Measurements from ENCODE around the gene ICAM4. TPM values are rescaled to one million over a fixed set of nuclear protein-coding genes. Genes with fewer than 3 reads are reported as not detected.
"Not testable (repeated sequence)": the region's sequence is repeated elsewhere in the genome, so short reads cannot be mapped to it uniquely, and the experiment has no call there.

ICAM4 gene, protein sequence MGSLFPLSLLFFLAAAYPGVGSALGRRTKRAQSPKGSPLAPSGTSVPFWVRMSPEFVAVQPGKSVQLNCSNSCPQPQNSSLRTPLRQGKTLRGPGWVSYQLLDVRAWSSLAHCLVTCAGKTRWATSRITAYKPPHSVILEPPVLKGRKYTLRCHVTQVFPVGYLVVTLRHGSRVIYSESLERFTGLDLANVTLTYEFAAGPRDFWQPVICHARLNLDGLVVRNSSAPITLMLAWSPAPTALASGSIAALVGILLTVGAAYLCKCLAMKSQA
- polyA plus RNA-seq (2014; cell fraction: cytosol; rRNA removed): not detected in 2 replicates
- not detected in 2 replicates for polyA plus RNA-seq (2014; cell fraction: nucleus; rRNA removed)

DNA sequence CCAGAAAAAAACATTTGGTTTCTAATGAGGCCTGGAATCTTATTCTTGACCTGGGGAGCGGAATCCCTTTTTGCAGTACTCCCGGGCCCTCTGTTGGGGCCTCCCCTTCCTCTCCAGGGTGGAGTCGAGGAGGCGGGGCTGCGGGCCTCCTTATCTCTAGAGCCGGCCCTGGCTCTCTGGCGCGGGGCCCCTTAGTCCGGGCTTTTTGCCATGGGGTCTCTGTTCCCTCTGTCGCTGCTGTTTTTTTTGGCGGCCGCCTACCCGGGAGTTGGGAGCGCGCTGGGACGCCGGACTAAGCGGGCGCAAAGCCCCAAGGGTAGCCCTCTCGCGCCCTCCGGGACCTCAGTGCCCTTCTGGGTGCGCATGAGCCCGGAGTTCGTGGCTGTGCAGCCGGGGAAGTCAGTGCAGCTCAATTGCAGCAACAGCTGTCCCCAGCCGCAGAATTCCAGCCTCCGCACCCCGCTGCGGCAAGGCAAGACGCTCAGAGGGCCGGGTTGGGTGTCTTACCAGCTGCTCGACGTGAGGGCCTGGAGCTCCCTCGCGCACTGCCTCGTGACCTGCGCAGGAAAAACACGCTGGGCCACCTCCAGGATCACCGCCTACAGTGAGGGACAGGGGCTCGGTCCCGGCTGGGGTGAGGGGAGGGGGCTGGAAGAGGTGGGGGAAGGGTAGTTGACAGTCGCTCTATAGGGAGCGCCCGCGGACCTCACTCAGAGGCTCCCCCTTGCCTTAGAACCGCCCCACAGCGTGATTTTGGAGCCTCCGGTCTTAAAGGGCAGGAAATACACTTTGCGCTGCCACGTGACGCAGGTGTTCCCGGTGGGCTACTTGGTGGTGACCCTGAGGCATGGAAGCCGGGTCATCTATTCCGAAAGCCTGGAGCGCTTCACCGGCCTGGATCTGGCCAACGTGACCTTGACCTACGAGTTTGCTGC is at the start of gene ICAM4:
Gene ICAM4, plus strand, starts transcription at position 153 of the 935 bp plus-strand sequence. Its CDS starts 58 bp downstream, at position 211.
- DNase-seq (ENCODE audit: low spot score): no peak

DNA sequence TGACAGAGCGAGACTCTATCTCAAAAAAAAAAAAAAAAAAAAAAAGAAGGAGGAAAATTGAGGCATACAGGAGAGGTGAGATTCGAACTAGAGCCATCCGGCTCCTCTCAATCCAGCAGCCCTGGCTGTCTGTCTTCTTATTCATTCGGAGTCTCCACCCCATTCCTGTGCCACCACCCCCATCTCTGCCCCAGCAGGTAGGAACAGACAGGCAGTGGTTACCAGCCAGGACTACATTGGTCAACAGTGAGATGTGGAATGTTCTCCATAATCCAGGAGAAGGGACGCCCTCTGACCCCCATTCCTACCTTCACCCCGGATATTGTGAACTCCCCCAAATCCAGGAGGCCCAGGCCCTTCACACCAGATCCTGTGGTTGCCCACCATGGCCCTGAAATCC is 49.1 kb upstream of the ICAM4 start:
- no peak for DNase-seq (ENCODE audit: low spot score)

DNA sequence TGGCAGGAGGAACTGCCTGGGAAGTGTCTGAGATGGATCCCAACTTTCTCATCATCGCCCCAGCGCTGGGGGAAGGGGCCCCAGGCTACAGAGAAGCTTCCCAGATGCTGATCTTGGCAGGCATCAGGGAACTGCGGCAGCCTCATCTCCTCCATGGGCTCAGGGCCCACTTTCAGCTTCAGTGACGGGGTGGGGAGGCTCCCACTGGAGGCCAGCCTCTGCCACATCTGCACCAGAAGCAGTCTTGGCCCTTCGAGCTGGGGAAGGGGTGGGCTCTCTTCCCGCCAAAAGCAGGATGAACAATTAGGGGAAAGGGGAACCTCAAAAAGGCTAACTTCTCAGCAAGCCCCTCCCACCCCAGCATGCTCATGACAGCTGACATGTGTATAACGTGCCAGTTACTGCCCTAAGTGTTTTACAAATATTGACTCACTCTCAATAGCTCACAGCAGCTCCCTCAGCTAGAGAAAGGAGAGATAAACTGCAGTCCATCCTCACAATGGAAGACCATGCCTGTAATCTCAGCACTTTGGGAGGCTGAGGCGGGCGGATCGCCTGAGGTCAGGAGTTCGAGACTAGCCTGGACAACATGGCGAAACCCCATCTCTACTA is 48.5 kb upstream of the ICAM4 start:
- DNase-seq (ENCODE audit: low spot score): no peak

DNA sequence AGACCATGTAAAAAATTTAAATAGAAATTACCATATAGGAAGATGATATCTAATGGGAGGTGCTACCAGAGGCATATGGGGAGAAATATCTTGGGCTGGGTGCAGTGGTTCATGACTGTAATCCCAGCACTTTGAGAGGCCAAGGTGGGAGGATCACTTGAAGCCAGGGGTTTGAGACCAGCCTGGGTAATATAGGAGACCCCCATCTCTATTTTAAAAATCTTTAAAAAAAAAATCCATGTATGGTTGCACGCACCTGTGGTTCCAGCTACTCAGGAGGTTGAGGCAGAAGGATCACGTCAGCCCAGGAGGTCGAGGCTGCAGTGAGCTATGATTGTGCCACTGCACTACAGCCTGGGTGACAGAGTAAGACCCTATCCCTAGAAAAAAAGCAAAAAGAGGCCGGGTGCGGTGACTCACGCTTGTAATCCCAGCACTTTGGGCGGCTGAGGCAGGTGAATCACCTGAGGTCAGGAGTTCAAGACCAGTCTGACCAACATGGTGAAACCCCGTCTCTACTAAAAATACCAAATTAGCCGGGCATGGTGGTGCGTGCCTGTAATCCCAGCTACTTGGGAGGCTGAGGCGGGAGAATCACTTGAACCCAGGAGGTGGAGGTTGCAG is 44.8 kb upstream of the ICAM4 start:
- DNase-seq (ENCODE audit: low spot score): not testable (repeated sequence)

DNA sequence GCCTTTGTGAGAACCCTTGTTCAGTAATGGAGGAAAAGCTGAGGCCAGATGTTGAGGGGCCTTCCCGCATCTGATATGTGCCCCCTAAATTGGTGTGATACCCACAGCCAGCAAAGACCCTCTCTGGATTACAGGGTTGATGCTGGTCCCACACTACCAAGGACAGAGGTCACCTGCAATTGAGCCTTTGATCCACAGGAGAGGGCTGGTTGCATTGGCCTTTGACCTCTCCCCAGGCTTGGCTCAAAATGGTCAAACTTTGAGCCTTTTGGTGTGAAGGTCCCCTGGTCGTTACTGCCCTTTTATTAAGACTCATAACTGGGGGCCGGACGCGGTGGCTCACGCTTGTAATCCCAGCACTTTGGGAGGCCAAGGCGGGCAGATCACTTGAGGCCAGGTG is 43.1 kb upstream of the ICAM4 start:
- DNase-seq (ENCODE audit: low spot score): no peak

DNA sequence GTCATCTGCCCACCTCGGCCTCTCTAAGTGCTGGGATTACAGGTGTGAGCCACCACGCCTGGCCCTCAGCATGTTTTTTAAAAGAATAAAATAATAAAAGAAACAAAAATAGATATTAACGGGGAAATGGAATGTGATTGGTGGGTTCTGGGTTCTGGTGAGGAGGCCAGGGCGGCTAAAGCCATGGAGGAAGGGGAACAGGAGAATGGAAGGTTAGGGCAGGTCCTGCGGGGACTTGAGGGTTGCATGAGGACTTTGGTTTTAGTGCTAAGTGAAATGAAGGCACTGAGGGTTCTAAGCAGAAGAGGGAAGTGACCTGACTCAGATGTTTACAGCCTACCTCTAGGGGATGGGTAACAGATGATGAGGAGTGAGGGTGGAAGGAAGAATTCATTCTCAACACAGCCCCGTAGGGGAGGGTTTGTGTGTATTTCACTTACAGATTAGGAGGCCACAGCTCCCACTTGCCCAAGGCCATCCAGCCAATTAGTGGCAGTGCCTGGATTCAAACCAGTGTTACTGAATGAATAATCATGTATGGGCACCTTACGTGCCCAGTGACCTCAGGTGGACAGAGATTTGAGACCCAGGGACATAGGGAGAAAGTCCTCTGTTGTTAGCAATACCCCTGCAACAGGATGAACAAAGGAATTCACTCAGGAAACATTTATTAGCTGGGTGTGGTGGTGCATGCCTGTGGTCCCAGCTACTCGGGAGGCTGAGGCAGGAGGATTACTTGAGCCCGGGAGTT is 41.4 kb upstream of the ICAM4 start:
- DNase-seq (ENCODE audit: low spot score): no peak

DNA sequence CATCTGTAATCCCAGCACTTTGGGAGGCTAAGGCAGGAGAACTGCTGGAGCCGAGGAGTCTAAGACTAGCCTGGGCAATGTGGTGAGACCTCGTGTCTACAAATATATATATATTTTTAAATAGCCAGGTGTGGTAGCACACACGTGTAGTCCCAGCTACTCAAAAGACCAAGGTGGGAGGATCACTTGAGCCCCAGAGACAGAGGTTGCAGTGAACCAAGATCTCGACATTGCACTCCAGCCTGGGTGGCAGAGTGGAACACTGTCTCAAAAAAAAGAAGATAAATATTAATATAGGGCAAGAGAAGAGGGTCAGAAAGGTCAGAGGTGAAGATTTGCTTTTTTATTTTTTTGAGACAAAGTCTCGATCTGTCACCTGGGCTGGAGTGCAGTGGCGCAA is 40.2 kb upstream of the ICAM4 start:
- no peak for DNase-seq (ENCODE audit: low spot score)

DNA sequence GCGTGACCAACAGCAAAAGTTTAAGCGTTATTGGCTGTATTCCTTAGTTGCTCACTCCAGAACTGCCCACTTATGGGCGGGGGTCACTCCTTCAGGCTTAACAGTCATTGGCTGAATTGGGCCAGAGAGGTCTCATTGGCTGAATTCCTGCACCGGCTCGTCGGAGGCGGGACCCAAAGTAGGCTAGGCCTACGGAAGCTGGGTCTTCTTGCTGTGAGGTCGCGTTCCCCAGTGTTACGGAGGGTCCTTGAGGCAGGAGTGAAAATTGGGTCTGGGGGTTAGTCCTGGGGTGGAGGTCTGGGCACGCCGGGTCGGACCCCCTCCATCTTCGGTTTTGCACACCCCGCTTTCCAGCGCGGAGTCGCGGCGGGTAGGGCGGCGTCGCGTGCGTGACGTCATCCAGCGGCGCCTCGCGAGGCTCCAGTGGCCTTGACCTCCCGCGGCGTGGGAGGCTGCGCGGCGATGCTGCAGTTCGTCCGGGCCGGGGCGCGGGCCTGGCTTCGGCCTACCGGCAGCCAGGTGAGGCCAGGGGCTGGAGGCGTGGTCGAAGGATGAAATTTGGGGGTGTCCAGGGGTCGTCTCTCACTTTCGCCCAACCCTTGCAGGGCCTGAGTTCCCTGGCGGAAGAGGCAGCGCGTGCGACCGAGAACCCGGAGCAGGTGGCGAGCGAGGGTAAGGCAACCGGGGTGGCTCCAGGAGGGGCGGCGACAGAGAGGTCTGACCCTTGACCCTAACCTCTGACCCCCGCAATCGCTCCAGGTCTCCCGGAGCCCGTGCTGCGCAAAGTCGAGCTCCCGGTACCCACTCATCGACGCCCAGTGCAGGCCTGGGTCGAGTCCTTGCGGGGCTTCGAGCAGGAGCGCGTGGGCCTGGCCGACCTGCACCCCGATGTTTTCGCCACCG is 34.7 kb upstream of the ICAM4 start, which contains the start of gene MRPL4:
Gene MRPL4, plus strand, starts transcription at position 423 of the 903 bp plus-strand sequence. Its CDS starts 40 bp downstream, at position 463.
- DNase-seq (ENCODE audit: low spot score): peak; percentile 99

DNA sequence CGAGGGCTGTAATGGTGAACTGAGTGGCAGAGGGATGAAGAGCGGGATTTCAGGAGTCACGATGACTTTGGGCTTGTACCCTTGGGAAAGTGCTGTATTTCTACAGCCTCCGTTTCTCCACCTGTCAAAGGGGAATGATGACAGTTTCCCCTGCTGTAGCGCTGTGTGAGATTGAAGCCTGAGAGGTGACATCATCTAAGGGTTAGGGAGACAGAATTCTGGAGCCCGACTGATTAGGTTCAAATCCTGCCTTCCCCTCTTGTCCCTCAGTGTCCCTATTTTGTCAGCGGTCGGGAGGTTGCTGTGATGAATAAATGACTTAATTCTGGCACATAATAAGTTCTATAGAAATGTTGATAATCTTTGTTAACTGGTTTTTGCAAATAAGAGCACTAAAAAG is 34.0 kb upstream of the ICAM4 start:
- DNase-seq (ENCODE audit: low spot score): no peak

DNA sequence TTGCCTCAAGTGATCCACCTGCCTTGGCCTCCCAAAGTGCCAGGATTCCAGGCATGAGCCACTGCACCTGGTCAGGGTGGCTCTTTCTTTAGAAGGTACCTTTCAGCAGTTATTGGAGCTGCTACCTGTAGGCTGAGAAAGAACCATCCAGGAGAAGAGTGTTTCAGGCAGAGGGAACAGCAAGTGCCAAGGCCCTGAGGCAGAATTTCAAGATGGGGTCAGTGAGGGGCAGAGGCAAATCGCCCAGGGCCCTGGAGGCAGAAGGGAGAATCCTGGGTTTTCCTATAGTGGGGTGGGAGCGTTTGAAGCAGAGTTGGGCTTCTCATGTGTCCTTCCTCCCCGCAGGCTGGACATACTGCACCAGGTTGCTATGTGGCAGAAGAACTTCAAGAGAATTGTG is 32.5 kb upstream of the ICAM4 start:
- no peak for DNase-seq (ENCODE audit: low spot score)

DNA sequence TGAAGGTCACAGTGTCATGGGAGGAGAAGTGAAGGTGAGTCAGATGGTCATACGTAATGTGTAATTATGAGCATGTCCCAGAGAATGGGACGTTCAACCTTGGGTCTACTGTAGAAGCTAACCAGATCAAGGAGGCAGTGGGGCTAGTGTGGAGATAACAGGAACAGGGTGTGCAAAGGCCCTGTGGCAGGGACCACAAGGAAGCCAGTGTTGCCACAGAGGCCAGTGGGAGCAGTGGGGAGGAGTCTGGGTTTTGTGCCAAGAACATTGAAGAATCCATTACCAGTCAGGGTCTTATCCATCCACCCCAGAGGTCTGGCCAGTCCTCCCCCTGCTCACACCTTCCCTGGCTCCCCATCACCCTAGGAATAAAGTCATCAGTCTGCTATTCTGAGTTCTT is 31.4 kb upstream of the ICAM4 start:
- no peak for DNase-seq (ENCODE audit: low spot score)

DNA sequence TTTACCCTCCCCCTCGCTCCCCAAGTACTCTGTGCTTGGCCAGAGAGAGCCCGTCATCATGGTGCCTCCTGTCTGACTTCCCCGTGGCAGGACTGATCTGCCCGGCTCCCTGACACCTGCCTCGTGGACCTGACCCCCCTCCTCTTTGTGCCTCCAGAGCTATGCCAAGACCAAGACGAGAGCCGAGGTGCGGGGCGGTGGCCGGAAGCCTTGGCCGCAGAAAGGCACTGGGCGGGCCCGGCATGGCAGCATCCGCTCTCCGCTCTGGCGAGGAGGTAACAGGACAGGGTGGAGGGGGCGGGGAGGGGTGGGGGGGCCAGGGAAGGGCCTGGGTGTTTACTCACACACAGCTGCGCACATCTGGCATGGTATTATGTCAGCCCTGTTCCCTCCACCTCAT is 30.2 kb upstream of the ICAM4 start:
- DNase-seq (ENCODE audit: low spot score): no peak

DNA sequence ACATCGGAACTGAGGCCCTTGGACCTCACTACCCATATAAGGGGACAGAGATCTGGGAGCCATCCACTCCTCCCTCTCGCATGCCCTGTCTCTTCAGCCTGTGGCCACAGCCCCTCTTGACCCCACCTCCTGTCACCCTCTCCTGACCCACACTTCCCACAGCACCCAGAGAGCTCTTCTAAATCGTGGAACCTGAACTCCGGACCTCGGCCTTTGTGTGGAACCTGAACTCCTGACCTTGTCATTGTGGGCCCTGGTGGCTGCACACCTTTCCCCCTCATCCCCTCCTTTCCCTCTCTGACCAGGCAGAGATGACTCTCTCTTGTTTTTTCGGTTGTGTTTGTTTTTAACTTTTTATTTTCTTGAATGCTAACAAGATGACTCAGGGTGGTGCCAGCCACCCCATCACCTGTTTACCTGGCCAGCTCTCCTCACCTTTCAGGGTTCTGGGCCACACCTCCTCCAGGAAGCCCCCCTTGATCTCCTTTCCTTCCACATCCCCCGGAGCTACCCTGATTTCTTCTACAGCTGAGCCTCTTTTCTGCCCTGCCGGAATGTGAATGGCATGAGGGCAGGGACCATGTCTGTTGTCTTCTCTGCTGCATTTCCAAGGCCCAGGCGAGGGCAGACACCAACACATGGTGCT is 29.7 kb upstream of the ICAM4 start:
- no peak for DNase-seq (ENCODE audit: low spot score)

DNA sequence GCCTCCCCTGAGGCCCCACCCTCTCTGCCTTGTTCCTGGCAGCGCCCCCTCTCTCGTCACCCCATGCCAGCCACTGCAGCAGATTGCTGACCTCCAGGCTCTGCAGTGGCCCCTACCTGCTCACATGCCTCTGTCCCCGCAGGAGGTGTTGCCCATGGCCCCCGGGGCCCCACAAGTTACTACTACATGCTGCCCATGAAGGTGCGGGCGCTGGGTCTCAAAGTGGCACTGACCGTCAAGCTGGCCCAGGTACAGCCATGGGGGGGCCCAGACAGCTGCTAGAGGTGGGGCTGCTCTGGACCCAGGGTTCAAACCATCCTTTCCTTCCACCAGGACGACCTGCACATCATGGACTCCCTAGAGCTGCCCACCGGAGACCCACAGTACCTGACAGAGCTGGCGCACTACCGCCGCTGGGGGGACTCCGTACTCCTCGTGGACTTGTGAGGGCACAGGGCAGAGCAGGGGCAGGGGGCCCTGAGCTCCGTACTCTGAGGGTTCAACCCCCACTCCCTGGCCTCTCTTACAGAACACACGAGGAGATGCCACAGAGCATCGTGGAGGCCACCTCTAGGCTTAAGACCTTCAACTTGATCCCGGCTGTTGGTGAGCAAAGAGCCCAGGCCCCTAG is 28.6 kb upstream of the ICAM4 start:
- DNase-seq (ENCODE audit: low spot score): no peak

DNA sequence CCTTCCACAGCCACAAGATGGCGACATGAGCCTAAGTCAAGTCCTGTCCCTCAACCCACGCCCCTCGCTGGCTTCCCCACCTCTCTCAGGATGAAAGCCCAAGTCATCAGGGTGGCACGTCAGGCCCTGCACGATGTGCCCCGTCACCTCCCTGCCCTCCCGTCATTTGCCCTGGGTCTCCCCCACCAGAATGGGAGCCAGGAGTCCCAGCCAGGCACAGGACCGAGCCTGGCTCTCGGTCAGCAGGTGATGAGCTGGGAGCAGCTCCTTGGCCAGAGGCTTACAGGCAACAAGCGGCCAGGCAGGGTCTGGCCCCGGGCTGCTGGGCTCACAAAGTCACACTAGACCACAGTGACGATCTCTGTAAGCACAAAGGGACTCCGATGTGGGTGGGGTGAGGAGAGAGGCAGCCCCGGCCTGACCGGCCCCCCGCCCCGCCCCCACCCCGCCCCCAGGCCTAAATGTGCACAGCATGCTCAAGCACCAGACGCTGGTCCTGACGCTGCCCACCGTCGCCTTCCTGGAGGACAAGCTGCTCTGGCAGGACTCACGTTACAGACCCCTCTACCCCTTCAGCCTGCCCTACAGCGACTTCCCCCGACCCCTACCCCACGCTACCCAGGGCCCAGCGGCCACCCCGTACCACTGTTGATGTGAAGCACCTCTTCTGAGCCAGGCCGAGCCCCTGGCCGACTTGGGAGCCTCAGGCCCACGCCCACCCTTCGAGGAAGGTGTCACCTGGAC is 27.4 kb upstream of the ICAM4 start:
- peak; percentile 88 for DNase-seq (ENCODE audit: low spot score)

DNA sequence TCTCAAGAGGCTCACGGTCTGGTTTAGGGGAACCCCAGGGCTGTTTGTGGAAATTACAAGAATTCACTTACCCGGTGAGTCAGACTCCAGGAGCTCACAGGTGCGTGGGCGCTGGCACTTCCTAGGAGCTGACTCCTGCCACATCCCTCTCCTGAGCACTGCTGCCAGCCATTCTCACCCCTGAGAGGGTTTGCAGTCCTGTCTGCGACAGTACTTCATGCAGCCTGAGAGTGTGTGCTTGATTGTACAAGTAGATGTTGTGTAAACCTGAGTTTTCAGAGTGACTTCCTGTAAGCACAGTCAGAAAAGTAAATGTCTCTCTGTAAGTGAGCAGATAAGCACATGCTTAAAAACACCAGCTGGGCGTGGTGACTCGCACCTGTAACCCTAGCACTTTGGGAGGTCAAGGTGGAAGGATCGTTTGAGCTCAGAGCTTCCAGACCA is 26.6 kb upstream of the ICAM4 start:
- no peak for DNase-seq (ENCODE audit: low spot score)

DNA sequence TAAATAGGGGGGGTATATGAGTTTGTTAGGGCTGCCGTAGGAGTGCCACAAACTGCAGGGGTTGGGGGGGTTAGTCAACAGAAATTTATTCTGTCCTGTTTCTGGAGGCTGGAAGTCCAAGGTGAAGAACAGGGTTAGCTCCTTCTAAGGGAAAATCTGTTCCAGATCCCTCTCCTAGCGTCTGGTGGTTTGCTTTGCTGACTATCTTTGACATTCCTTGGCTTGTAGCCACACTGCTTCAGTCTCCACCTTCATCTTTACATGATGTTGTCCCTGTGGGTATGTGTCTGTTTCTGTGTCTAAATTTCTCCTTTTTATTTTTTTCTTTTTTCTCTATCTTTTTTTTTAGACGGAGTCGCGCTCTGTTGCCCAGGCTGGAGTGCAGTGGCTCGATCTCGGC is 24.0 kb upstream of the ICAM4 start:
- no peak for DNase-seq (ENCODE audit: low spot score)

DNA sequence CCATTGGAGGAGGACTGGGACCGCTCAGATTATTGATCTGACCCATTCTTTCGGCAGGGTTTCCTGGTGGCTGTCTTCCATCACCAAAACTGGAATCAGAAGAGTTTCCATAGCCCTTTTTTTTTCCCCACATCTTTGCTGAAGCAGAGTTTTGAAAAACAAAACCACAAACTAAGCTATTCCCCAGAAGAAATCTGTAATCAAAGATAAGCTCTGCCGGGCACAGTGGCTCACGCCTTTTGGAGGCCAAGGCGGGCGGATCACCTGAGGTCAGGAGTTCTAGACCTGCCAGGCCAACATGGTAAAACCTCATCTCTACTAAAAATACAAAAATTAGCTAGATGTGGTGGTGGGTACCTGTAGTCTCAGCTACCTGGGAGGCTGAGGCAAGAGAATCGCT is 20.0 kb upstream of the ICAM4 start:
- no peak for DNase-seq (ENCODE audit: low spot score)

Measured in SK-N-DZ (cell line).